GM18519 (cell line): ENCODE measurements around the gene ATP2C2.
"Not testable (repeated sequence)": the region's sequence is repeated elsewhere in the genome, so short reads cannot be mapped to it uniquely, and the experiment has no call there.

Experiments used
- ATAC-seq: cut with Tn5 transposase; IDR thresholded peaks from one replicate; pipeline ENCODE4 v1.9.1; 2021; ENCODE audit warnings: mild to moderate bottlenecking, moderate library complexity; ENCODE audit not compliant: unreplicated experiment, low FRiP score

ATP2C2 gene

GRCh38 chr16:84391151-84392030, 23.1 kb downstream of the ATP2C2 start:
- ATAC-seq = no peak

- no peak for ATAC-seq
Measured at GRCh38 chr16:84392031-84392360, 23.7 kb downstream of the ATP2C2 start.

- not testable (repeated sequence) for ATAC-seq
Measured at GRCh38 chr16:84396082-84396481, 27.7 kb downstream of the ATP2C2 start.

- no peak for ATAC-seq
Measured at GRCh38 chr16:84396537-84397008, 28.2 kb downstream of the ATP2C2 start.

- no peak for ATAC-seq
Measured at GRCh38 chr16:84397090-84397489, 28.8 kb downstream of the ATP2C2 start.

GRCh38 chr16:84398701-84399100, 30.4 kb downstream of the ATP2C2 start:
- no peak for ATAC-seq

GRCh38 chr16:84399912-84400311, 31.6 kb downstream of the ATP2C2 start:
- not testable (repeated sequence) for ATAC-seq

GRCh38 chr16:84403435-84403834, 35.1 kb downstream of the ATP2C2 start:
- ATAC-seq = not testable (repeated sequence)

- no peak for ATAC-seq
Measured at GRCh38 chr16:84404324-84404723, 36.0 kb downstream of the ATP2C2 start.

- no peak for ATAC-seq
Measured at GRCh38 chr16:84404936-84405639, 36.8 kb downstream of the ATP2C2 start.

GRCh38 chr16:84406006-84406963, 37.9 kb downstream of the ATP2C2 start:
- no peak for ATAC-seq

GRCh38 chr16:84407588-84408313, 39.4 kb downstream of the ATP2C2 start:
- no peak for ATAC-seq

GRCh38 chr16:84408314-84408690, 40.0 kb downstream of the ATP2C2 start:
- ATAC-seq = no peak

- ATAC-seq = no peak
Measured at GRCh38 chr16:84408856-84409255, 40.5 kb downstream of the ATP2C2 start.

GRCh38 chr16:84410361-84411138, 42.2 kb downstream of the ATP2C2 start:
- ATAC-seq = no peak

- ATAC-seq = no peak
Measured at GRCh38 chr16:84411768-84412167, 43.4 kb downstream of the ATP2C2 start.

GRCh38 chr16:84412262-84412661, 43.9 kb downstream of the ATP2C2 start:
- no peak for ATAC-seq

GRCh38 chr16:84413244-84414004, 45.1 kb downstream of the ATP2C2 start:
- ATAC-seq = no peak
